Natural killer cell treated with Interleukin-12 subunit alpha and Interleukin-12 subunit beta and Interleukin-15 and Interleukin-18, amount 100 ng/mL, for 72 hours (primary cell): Measurements from ENCODE around the gene RHOT2. TPM values are rescaled to one million over a fixed set of nuclear protein-coding genes. Genes with fewer than 3 reads are reported as not detected.

Experiments used
- ATAC-seq, 2 donors: fragments of 150-1000 bp; cut with Tn5 transposase in 1 of 2; sonication (Bioruptor Pico), chemical (Tn5 transposase) in 1 of 2; 2 replicates each; pipeline ENCODE4 v1.10.0; 2021
- DNase-seq: peaks from one replicate; pipeline ENCODE4 v3.0.0; 2022; ENCODE audit warnings: low spot score
- H3K27ac Mint-ChIP-seq, 2 donors: 1 replicate in 1 of 2; 2 replicates in 1 of 2; pipeline ENCODE4 v1.8.0; 2022; ENCODE audit warnings: mixed read lengths in 2 of 2, mild to moderate bottlenecking in 1 of 2, moderate library complexity in 1 of 2
- H3K27me3 Mint-ChIP-seq, 2 donors: 1 replicate in 1 of 2; 2 replicates in 1 of 2; pipeline ENCODE4 v1.8.0; 2022; ENCODE audit warnings: mixed read lengths in 2 of 2
- H3K36me3 Mint-ChIP-seq: one replicate; pipeline ENCODE4 v1.8.0; 2022; ENCODE audit warnings: mixed read lengths
- H3K4me1 Mint-ChIP-seq, 2 donors: 1 replicate in 1 of 2; 2 replicates in 1 of 2; pipeline ENCODE4 v1.8.0; 2022; ENCODE audit warnings: low read depth in 2 of 2, mixed read lengths in 2 of 2, mild to moderate bottlenecking in 1 of 2
- H3K4me3 Mint-ChIP-seq: one replicate; pipeline ENCODE4 v1.8.0; 2022; ENCODE audit warnings: mixed read lengths
- H3K9me3 Mint-ChIP-seq: 2 replicates; pipeline ENCODE4 v1.8.0; 2022; ENCODE audit warnings: mixed read lengths
- total RNA-seq, 2 donors: library from RNA; stranded (reverse); gene quantifications; one replicate each; pipeline ENCODE4 v1.2.3, GENCODE V29; 2022

RHOT2 gene
- total RNA-seq, 2 donors from 2014 or later: 171 to 259 TPM

- Mint-ChIP-seq H3K4me1 (no peaks in the 10 kb centered on the region), H3K27ac (no peak overlapping the region), H3K4me3 (no peak overlapping the region), H3K9me3 (no peaks in the 10 kb centered on the region), H3K36me3 (no peaks in the 10 kb centered on the region), H3K27me3 (no peaks in the 10 kb centered on the region)
- ATAC-seq (no peak), DNase-seq (no peak)
These were observed 38.6 kb upstream of the RHOT2 start for GRCh38 chr16:629185-629832.

DNA sequence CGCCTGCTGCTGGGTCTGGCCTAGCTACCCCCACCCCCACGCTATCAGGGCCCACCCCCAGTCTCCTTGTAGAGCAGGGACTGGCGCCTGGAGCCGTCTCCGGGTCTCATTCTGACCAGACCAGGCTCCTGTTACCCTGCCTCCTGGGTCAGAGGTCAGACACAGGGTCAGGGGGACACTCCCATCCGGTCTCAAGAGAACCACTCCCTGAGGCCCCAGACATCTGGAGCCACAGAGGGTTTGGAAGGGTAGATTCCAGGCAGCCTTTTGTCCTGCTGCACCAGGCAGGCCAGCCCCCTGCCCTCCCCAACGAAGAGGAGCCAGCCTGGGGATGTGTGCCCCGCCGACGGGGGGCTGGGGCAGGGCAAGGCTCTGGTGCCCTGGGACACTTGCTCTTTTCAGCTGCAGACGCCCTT lies 38.1 kb upstream of the RHOT2 start:
- Mint-ChIP-seq H3K9me3 (no peaks in the 10 kb centered on the region), H3K27ac (no peak overlapping the region), H3K36me3 (no peaks in the 10 kb centered on the region), H3K4me3 (no peak overlapping the region), H3K4me1 (no peaks in the 10 kb centered on the region), H3K27me3 (no peaks in the 10 kb centered on the region)
- ATAC-seq (peak in 1 of 2 donors; percentile 1), DNase-seq (no peak)

GRCh38 chr16:630249-630814 lies 37.6 kb upstream of the RHOT2 start:
- H3K4me1 Mint-ChIP-seq: no peaks in the 10 kb centered on the region
- no peak for DNase-seq
- ATAC-seq: no peak
- no peak overlapping the region for H3K27ac Mint-ChIP-seq
- no peaks in the 10 kb centered on the region for H3K36me3 Mint-ChIP-seq
- no peaks in the 10 kb centered on the region for H3K9me3 Mint-ChIP-seq
- H3K27me3 Mint-ChIP-seq: no peaks in the 10 kb centered on the region
- H3K4me3 Mint-ChIP-seq: no peak overlapping the region

- H3K27ac Mint-ChIP-seq: no peak within 1 kb of the TSS
- no peak for DNase-seq
These were observed 37.0 kb upstream of the RHOT2 start, which contains the start of gene WFIKKN1 for GRCh38 chr16:630815-631405. WFIKKN1 (plus strand) TSS chr16:630985; CDS start chr16:631254, 269 bp downstream.

GRCh38 chr16:631808-632358 lies 36.0 kb upstream of the RHOT2 start:
- no peak for ATAC-seq
- Mint-ChIP-seq H3K27ac (no peak overlapping the region), H3K27me3 (no peaks in the 10 kb centered on the region), H3K36me3 (no peaks in the 10 kb centered on the region), H3K9me3 (no peaks in the 10 kb centered on the region), H3K4me1 (peaks cover 6 to 7% of the 10 kb centered on the region in 2 donors), H3K4me3 (no peak overlapping the region)
- DNase-seq: no peak

More at GRCh38 chr16:630815-631405, 37.0 kb upstream of the RHOT2 start, which contains the start of gene WFIKKN1:
- H3K4me3 Mint-ChIP-seq: no peak within 1 kb of the TSS
- no peak for ATAC-seq
- H3K4me1 Mint-ChIP-seq: no peaks in the 10 kb centered on the region
- no peaks in the 10 kb centered on the region for H3K27me3 Mint-ChIP-seq
- H3K36me3 Mint-ChIP-seq: no peaks in the 10 kb centered on the region
- H3K9me3 Mint-ChIP-seq: no peaks in the 10 kb centered on the region

GRCh38 chr16:632486-633335 lies 35.2 kb upstream of the RHOT2 start:
- no peaks in the 10 kb centered on the region for H3K27me3 Mint-ChIP-seq
- no peak overlapping the region for H3K27ac Mint-ChIP-seq
- no peak overlapping the region for H3K4me3 Mint-ChIP-seq
- ATAC-seq (no peak), DNase-seq (no peak)
- peaks cover 6 to 7% of the 10 kb centered on the region in 2 donors for H3K4me1 Mint-ChIP-seq
- no peaks in the 10 kb centered on the region for H3K9me3 Mint-ChIP-seq
- no peaks in the 10 kb centered on the region for H3K36me3 Mint-ChIP-seq

DNA sequence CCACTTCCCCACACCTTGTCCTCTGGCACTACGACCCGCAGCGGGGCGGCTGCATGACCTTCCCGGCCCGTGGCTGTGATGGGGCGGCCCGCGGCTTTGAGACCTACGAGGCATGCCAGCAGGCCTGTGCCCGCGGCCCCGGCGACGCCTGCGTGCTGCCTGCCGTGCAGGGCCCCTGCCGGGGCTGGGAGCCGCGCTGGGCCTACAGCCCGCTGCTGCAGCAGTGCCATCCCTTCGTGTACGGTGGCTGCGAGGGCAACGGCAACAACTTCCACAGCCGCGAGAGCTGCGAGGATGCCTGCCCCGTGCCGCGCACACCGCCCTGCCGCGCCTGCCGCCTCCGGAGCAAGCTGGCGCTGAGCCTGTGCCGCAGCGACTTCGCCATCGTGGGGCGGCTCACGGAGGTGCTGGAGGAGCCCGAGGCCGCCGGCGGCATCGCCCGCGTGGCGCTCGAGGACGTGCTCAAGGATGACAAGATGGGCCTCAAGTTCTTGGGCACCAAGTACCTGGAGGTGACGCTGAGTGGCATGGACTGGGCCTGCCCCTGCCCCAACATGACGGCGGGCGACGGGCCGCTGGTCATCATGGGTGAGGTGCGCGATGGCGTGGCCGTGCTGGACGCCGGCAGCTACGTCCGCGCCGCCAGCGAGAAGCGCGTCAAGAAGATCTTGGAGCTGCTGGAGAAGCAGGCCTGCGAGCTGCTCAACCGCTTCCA lies 34.4 kb upstream of the RHOT2 start:
- peaks cover 6 to 7% of the 10 kb centered on the region in 2 donors for H3K4me1 Mint-ChIP-seq
- no peaks in the 10 kb centered on the region for H3K9me3 Mint-ChIP-seq
- no peaks in the 10 kb centered on the region for H3K36me3 Mint-ChIP-seq
- H3K27me3 Mint-ChIP-seq: no peaks in the 10 kb centered on the region
- ATAC-seq (no peak), DNase-seq (no peak)
- H3K27ac Mint-ChIP-seq: no peak overlapping the region
- no peak overlapping the region for H3K4me3 Mint-ChIP-seq

- Mint-ChIP-seq H3K4me1 (peaks cover 6 to 7% of the 10 kb centered on the region in 2 donors), H3K4me3 (peak overlapping the region; percentile 12), H3K27ac (no peak overlapping the region), H3K9me3 (no peaks in the 10 kb centered on the region), H3K27me3 (no peaks in the 10 kb centered on the region), H3K36me3 (no peaks in the 10 kb centered on the region)
- ATAC-seq (no peak), DNase-seq (no peak)
These were observed 33.8 kb upstream of the RHOT2 start for GRCh38 chr16:634051-634670.

DNA sequence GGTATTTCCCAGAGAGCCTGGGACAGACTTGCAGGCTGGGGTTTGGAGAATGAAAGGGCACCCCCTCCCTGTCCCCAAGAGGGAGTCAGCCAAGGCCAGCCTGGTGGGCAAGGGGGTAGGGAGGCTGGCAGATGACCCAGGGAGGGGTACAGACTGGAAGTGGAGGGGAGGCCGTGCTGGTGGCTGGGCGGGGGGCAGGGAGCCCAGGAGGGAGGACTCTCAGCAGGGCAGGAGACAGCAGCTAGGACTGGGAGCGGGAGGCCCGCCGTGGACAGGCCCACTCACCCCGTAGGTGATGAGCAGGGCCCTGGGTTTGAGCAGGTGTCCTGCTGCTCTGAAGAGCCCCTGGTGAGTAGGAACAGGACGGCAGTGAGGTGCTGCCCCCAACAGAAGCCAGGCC lies 32.9 kb upstream of the RHOT2 start:
- no peak for ATAC-seq
- no peak for DNase-seq
- no peaks in the 10 kb centered on the region for H3K36me3 Mint-ChIP-seq
- peak overlapping the region; percentile 55 for H3K4me3 Mint-ChIP-seq
- H3K27me3 Mint-ChIP-seq: no peaks in the 10 kb centered on the region
- no peak overlapping the region for H3K27ac Mint-ChIP-seq
- peaks cover 6 to 7% of the 10 kb centered on the region in 2 donors for H3K4me1 Mint-ChIP-seq
- no peaks in the 10 kb centered on the region for H3K9me3 Mint-ChIP-seq

DNA sequence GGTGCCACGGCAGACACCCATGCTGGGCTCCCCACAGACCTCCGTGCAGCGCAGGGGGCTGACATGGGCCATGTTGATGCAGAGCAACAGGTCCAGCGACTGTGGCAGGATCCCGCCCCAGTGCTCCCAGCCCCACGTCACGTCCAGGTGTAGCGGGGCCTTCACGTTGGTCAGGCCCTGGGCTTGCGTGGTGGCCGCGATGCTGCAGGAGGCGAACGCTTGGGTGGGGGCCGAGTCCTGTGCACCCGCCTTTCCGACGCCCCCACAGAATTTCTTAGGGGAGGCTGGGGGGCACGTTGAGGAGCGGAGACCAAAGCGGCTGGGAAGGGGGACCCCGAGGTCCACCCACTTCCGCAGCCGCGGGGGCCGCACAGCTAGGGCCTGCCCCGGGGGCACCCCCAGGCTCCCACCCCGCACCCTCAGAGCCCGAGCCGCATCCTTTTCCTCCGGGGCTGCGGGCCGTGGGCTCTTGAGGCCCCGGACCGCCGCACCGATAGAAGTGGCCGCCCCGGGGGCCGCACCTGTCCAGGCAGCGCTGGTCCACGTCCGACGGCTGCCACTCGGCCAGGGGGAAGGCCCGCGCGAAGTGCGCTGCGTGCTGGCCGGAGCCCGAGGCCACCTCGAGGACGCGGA lies 32.2 kb upstream of the RHOT2 start:
- ATAC-seq (peak; percentile 5 to 8), DNase-seq (no peak)
- peak overlapping the region; percentile 96 to 100 for H3K27ac Mint-ChIP-seq
- H3K4me1 Mint-ChIP-seq: peaks cover 6 to 7% of the 10 kb centered on the region in 2 donors
- peak overlapping the region; percentile 85 for H3K4me3 Mint-ChIP-seq
- H3K9me3 Mint-ChIP-seq: no peaks in the 10 kb centered on the region
- H3K27me3 Mint-ChIP-seq: no peaks in the 10 kb centered on the region
- H3K36me3 Mint-ChIP-seq: no peaks in the 10 kb centered on the region

DNA sequence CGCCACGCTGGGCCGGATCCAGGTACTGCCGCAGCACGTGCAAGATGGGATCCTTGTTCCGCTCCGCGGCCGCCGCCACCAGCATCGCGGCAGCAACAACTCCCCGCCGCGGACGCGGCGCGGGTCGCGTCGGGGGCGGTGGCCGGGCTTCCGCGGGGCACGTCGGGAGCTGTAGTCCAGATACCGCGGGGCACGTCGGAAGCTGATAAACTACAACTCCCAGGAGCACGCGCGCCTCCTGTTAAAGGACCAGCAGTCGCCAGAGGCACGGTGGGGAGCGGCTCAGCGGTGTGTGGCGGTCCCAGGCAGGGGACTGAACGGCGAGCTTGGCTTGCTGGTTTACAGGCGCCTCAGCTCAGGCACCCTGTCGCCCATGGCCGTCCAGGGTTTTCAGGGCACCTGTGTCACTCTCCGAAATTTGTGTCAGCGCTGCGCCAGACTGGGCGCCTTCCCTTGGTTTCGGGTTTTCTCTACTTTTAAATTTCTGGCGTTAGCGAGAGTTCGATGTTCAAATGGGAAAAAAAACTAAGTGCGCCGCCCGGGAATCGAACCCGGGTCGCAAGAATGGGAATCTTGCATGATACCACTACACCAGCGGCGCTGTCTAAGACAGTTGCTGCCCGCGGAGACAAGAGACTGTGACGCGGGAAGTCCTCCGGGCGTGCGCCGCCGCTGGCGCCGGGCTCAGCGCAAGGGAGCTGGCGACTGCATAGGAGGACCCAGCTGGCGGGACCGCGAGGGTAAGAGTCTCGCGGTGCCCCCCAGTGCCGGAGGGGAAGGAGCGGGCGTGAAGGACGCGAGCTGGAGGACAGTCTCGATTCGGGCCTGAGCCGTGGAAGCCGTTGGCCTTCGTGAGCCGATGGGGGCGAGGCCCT lies 31.5 kb upstream of the RHOT2 start, which contains the start of gene METTL26:
Gene METTL26 (minus strand): TSS at position 100 of the 875 bp plus-strand sequence. CDS start 15 bp downstream, at position 85.
- Mint-ChIP-seq H3K4me3 (peak within 1 kb of the TSS; percentile 85), H3K36me3 (no peaks in the 10 kb centered on the region), H3K4me1 (peaks cover 6 to 7% of the 10 kb centered on the region in 2 donors), H3K27ac (peak within 1 kb of the TSS; percentile 96 to 100), H3K9me3 (no peaks in the 10 kb centered on the region), H3K27me3 (no peaks in the 10 kb centered on the region)
- peak; percentile 93 for DNase-seq
- peak; percentile 91 to 93 for ATAC-seq
